Endothelial cell of umbilical vein (primary cell): Measurements from ENCODE around the gene NR5A2. TPM values are rescaled to one million over a fixed set of nuclear protein-coding genes. Genes with fewer than 3 reads are reported as not detected.

Experiments
- BruUV-seq: library from RNA; stranded (reverse); fragments of 400-500 nt; replicated peaks from 2 replicates; lab custom pipeline; 2021; lab: Mats Ljungman, UMichigan
- CTCF ChIA-PET: fragments of 300-600, 350-600 bp; sonication (Branson Sonifier 250); formaldehyde crosslinking; loops from one replicate; lab custom pipeline; 2021; ENCODE audit warnings: antibody characterized with exemption, inconsistent platforms; lab: Charles Lee
- POLR2A ChIA-PET: fragments of 300-600, 350-600 bp; sonication (Branson Sonifier 250); formaldehyde crosslinking; loops from one replicate; lab custom pipeline; 2021; ENCODE audit warnings: antibody characterized with exemption, inconsistent platforms; lab: Charles Lee
- DNase-seq: peaks from one replicate; pipeline ENCODE4 v3.0.0-alpha.2; 2011; ENCODE audit warnings: low read depth, low spot score
- FAIRE-seq: peaks from 2 replicates; lab custom pipeline; 2011; peaks lifted over from hg19 to GRCh38; lab: Jason Lieb, UNC
- H2AFZ ChIP-seq: 2 replicates; pipeline ENCODE4 v1.6.0; 2012; ENCODE audit warnings: low read depth, low read length, control low read depth, inconsistent platforms
- H3K27ac ChIP-seq: 2 replicates; pipeline ENCODE4 v1.5.1; 2011; ENCODE audit warnings: low read depth, mild to moderate bottlenecking, control low read depth, low read length, moderate library complexity; ENCODE audit not compliant: insufficient read depth
- H3K27me3 ChIP-seq, 2 experiments: 2 replicates each; pipeline versions ENCODE4 v1.6.0 to v1.6.1; 2011; ENCODE audit warnings: low read length in 2 of 2, mixed read lengths in 1 of 2; ENCODE audit not compliant: control insufficient read depth in 2 of 2, insufficient read depth in 2 of 2
- H3K36me3 ChIP-seq, 2 experiments: 2 replicates in 1 of 2; 3 replicates in 1 of 2; pipeline ENCODE4 v1.5.1; 2011; ENCODE audit warnings: low read length in 2 of 2, mild to moderate bottlenecking in 1 of 2, moderate library complexity in 1 of 2; ENCODE audit not compliant: control insufficient read depth in 2 of 2, insufficient read depth in 2 of 2; ENCODE audit errors: extremely low read depth in 1 of 2
- H3K4me1 ChIP-seq: 3 replicates; pipeline ENCODE4 v1.5.1; 2011; ENCODE audit warnings: mild to moderate bottlenecking, low read length; ENCODE audit not compliant: control insufficient read depth, insufficient read depth; ENCODE audit errors: extremely low read depth
- H3K4me2 ChIP-seq: 2 replicates; pipeline ENCODE4 v1.6.1; 2011; ENCODE audit warnings: low read length, control low read depth, mixed read lengths; ENCODE audit not compliant: insufficient read depth
- H3K4me3 ChIP-seq, 3 experiments: fragments of 200-600 bp in 1 of 3; sonication (generic), shearing (Covaris generic) in 1 of 3; replicated peaks in 1 of 3; 2 replicates each; pipeline ENCODE4 v1.5.1; 2011 to 2016; ENCODE audit warnings: control low read depth in 3 of 3, low read length in 3 of 3, mild to moderate bottlenecking in 2 of 3, inconsistent platforms in 1 of 3, low read depth in 1 of 3, moderate library complexity in 1 of 3; ENCODE audit not compliant: insufficient read depth in 1 of 3
- H3K79me2 ChIP-seq: 2 replicates; pipeline ENCODE4 v1.6.0; 2012; ENCODE audit warnings: low read length, inconsistent platforms; ENCODE audit not compliant: control insufficient read depth, insufficient read depth
- H3K9ac ChIP-seq: replicated peaks from 2 replicates; pipeline ENCODE3; 2011; ENCODE audit warnings: low read length, control low read depth; ENCODE audit not compliant: insufficient read depth; ENCODE audit errors: extremely low read depth
- H3K9me1 ChIP-seq: replicated peaks from 3 replicates; pipeline ENCODE4 v1.6.0; 2011; ENCODE audit warnings: mild to moderate bottlenecking, low read length; ENCODE audit not compliant: control insufficient read depth, insufficient read depth; ENCODE audit errors: extremely low read depth
- H3K9me3 ChIP-seq: replicated peaks from 2 replicates; pipeline ENCODE4 v1.5.1; 2012; ENCODE audit warnings: low read length, inconsistent platforms; ENCODE audit not compliant: control insufficient read depth, insufficient read depth
- H4K20me1 ChIP-seq: replicated peaks from 2 replicates; pipeline ENCODE3; 2011; ENCODE audit warnings: mild to moderate bottlenecking, low read length; ENCODE audit not compliant: control insufficient read depth, insufficient read depth; ENCODE audit errors: extremely low read depth
- GATA2 ChIP-seq: IDR thresholded peaks from 2 replicates; pipeline ENCODE4 v1.7.0; 2011; ENCODE audit warnings: low read depth, mild to moderate bottlenecking, moderate library complexity, mixed read lengths, low read length; ENCODE audit not compliant: insufficient read length, insufficient read depth
- JUN ChIP-seq: IDR thresholded peaks from 2 replicates; pipeline ENCODE4 v1.6.1; 2011; ENCODE audit warnings: borderline replicate concordance, low read depth; ENCODE audit not compliant: insufficient read length, insufficient read depth
- MYC ChIP-seq: IDR thresholded peaks from one replicate; pipeline ENCODE4 v1.6.1; 2011; ENCODE audit warnings: mild to moderate bottlenecking, low read depth, low read length
- POLR2A ChIP-seq: IDR thresholded peaks from 2 replicates; pipeline ENCODE4 v1.6.1; 2012; ENCODE audit warnings: low read depth, mild to moderate bottlenecking, control low read depth, low read length
- dilution Hi-C: fragments of 300-500 bp; cut with MboI; formaldehyde crosslinking; loops from one replicate; pipeline ENCODE4 v1.15.0; 2019; ENCODE audit warnings: low sequenced_read_pairs; ENCODE audit not compliant: extremely low pct_ligation_motif_present
- intact Hi-C: fragments of 100-400 bp; cut with micrococcal nuclease; formaldehyde crosslinking; loops from one replicate; pipeline ENCODE4 v1.10.0; 2022
- polyA plus RNA-seq, 4 experiments: library from polyadenylated mRNA; depleted of rRNA in 3 of 4; stranded (reverse) in 3 of 4; unstranded in 1 of 4; fragments of >200 nt; gene quantifications; 2 replicates each; pipeline versions ENCODE4 v1.2.1 to v1.2.3, GENCODE V29; 2011 to 2012; ENCODE audit warnings: missing spikeins in 1 of 4
- total RNA-seq: library from RNA; stranded (reverse); gene quantifications from 2 replicates; pipeline ENCODE4 v1.2.3, GENCODE V29; 2021
- TF ChIP-seq, protein P1 (sequence below), 2 donors: IDR thresholded peaks; 1 replicate in 1 of 2; 2 replicates in 1 of 2; pipeline ENCODE4 v1.5.1; 2011; ENCODE audit warnings: low read length in 2 of 2, mild to moderate bottlenecking in 2 of 2, moderate library complexity in 2 of 2, control low read depth in 1 of 2, inconsistent platforms in 1 of 2, low read depth in 1 of 2; ENCODE audit not compliant: insufficient read depth in 1 of 2; ENCODE audit errors: extremely low read depth in 1 of 2

Gene NR5A2
- total and polyA plus RNA-seq, 2 donors (not counting 3 experiments of a cell fraction or from before 2014, with no cell fraction given), result 3.4 to 12.1 TPM

DNA sequence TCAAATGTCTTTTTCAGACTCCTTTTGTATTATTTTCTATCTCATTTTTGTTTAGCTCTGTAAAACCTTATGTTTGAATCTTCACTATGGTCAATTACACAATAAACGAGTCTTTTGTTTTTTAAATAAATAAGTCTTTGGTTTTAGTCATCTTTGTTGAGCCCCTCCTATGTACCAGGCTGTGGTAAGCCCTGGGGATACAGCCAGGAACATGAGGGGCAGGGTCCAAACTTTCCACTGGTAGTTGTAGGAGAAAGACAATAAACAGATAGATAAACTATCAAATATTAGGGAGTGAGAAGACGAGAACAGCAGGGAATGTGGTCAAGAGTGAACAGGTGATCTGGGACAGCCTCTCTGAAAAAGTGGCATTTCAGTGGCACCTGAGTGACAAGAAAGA is 195.7 kb downstream of the NR5A2 start:
- no peak overlapping the region for H3K4me3 ChIP-seq
- FAIRE-seq, result no peak
- CTCF ChIA-PET, result interaction anchor here (1.5 kb wide), 1 partner anchor 53 kb away, joined by 5 read pairs; no protein-coding TSS in a partner anchor
- intact Hi-C loops (no loop called here), dilution Hi-C loops (no loop called here)
- peaks cover 0 to 3% of the 10 kb centered on the region in 2 experiments for H3K27me3 ChIP-seq
- H3K9me3 ChIP-seq, result no peaks in the 10 kb centered on the region
- H4K20me1 ChIP-seq, result no peaks in the 10 kb centered on the region
- no TSS peak for BruUV-seq
- no peak overlapping the region for H3K9ac ChIP-seq
- POLR2A ChIA-PET, result no interaction called here
- H3K4me2 ChIP-seq, result no peak overlapping the region
- no peaks in the 10 kb centered on the region for H3K79me2 ChIP-seq
- DNase-seq, result no peak
- no peak overlapping the region for H2AFZ ChIP-seq
- peaks cover 13% of the 10 kb centered on the region for H3K4me1 ChIP-seq
- H3K27ac ChIP-seq, result no peak overlapping the region
- H3K9me1 ChIP-seq, result no peaks in the 10 kb centered on the region
- TF ChIP-seq MYC, result no peak
- H3K36me3 ChIP-seq, result no peaks in the 10 kb centered on the region

DNA sequence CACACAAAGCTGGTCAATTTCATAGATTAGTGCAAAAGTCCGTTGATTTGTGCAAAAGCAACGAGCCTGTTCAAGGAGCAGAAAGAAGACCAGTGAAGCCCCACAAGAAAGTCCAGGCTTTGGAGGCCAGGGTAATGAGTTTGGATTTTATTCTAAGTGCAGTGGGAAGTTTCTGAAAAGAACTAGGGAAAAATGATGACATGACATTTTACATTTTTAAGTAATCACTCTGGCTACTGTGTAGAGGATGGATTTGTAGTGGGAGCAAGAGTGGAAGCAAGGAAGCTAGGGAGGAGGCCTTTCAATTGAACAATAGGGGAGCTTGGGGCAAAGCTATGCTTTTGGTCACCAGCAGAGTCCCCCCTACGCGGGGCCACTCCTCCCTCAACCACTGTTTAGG is 196.1 kb downstream of the NR5A2 start:
- H3K4me1 ChIP-seq, result peaks cover 13% of the 10 kb centered on the region
- POLR2A ChIA-PET, result no interaction called here
- CTCF ChIA-PET, result interaction anchor here (1.5 kb wide), 1 partner anchor 53 kb away, joined by 5 read pairs; no protein-coding TSS in a partner anchor
- no peaks in the 10 kb centered on the region for H3K9me1 ChIP-seq
- dilution Hi-C loops (no loop called here), intact Hi-C loops (no loop called here)
- H2AFZ ChIP-seq, result no peak overlapping the region
- peaks cover 0 to 2% of the 10 kb centered on the region in 2 experiments for H3K27me3 ChIP-seq
- H3K79me2 ChIP-seq, result no peaks in the 10 kb centered on the region
- no peak overlapping the region for H3K4me2 ChIP-seq
- DNase-seq (no peak), FAIRE-seq (no peak)
- no peak overlapping the region for H3K4me3 ChIP-seq
- H3K9ac ChIP-seq, result no peak overlapping the region
- no peaks in the 10 kb centered on the region for H4K20me1 ChIP-seq
- no TSS peak for BruUV-seq
- no peaks in the 10 kb centered on the region for H3K9me3 ChIP-seq
- no peak overlapping the region for H3K27ac ChIP-seq
- TF ChIP-seq GATA2 (no peak), POLR2A (no peak), JUN (no peak)
- TF ChIP-seq, protein P1, sequence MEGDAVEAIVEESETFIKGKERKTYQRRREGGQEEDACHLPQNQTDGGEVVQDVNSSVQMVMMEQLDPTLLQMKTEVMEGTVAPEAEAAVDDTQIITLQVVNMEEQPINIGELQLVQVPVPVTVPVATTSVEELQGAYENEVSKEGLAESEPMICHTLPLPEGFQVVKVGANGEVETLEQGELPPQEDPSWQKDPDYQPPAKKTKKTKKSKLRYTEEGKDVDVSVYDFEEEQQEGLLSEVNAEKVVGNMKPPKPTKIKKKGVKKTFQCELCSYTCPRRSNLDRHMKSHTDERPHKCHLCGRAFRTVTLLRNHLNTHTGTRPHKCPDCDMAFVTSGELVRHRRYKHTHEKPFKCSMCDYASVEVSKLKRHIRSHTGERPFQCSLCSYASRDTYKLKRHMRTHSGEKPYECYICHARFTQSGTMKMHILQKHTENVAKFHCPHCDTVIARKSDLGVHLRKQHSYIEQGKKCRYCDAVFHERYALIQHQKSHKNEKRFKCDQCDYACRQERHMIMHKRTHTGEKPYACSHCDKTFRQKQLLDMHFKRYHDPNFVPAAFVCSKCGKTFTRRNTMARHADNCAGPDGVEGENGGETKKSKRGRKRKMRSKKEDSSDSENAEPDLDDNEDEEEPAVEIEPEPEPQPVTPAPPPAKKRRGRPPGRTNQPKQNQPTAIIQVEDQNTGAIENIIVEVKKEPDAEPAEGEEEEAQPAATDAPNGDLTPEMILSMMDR (IDR thresholded peaks at IDR 0.05; ENCODE audit: extremely low read depth in 1 of 2, insufficient read depth in 1 of 2, low read depth in 1 of 2, low read length in 2 of 2), result no peak
- no peaks in the 10 kb centered on the region for H3K36me3 ChIP-seq
